Kidney (tissue), 14 donors: Measurements from ENCODE around the gene SRBD1. TPM values are rescaled to one million over a fixed set of nuclear protein-coding genes. Genes with fewer than 3 reads are reported as not detected.

Source experiments
- DNase-seq, 5 donors: peaks; one replicate each; pipeline ENCODE4 v3.0.0-alpha.2; 2013 to 2020
- FAIRE-seq: peaks from 2 replicates; lab custom pipeline; 2012; peaks lifted over from hg19 to GRCh38; lab: Jason Lieb, UNC
- H3K27ac ChIP-seq, 2 donors: one replicate each; pipeline ENCODE4 v1.7.0; 2013; ENCODE audit warnings: low read depth in 2 of 2, low read length in 2 of 2, inconsistent platforms in 1 of 2
- H3K27me3 ChIP-seq: one replicate; pipeline ENCODE4 v1.7.1; 2013; ENCODE audit warnings: low read length, inconsistent platforms; ENCODE audit not compliant: control insufficient read depth, insufficient read depth
- H3K36me3 ChIP-seq, 3 donors: one replicate each; pipeline versions ENCODE4 v1.7.0 to v1.7.1; 2013; ENCODE audit warnings: low read length in 3 of 3, control low read depth in 1 of 3, inconsistent platforms in 1 of 3; ENCODE audit not compliant: insufficient read depth in 3 of 3, control insufficient read depth in 2 of 3
- H3K4me1 ChIP-seq, 3 donors: one replicate each; pipeline versions ENCODE4 v1.7.0 to v1.7.1; 2013; ENCODE audit warnings: low read length in 3 of 3, inconsistent platforms in 1 of 3, low read depth in 1 of 3; ENCODE audit not compliant: control insufficient read depth in 2 of 3, insufficient read depth in 2 of 3
- H3K4me3 ChIP-seq, 3 donors: one replicate each; pipeline versions ENCODE4 v1.7.0 to v1.8.1; 2013; ENCODE audit warnings: low read length in 3 of 3, control low read depth in 1 of 3, inconsistent platforms in 1 of 3
- H3K9ac ChIP-seq, 3 donors: one replicate each; pipeline versions ENCODE4 v1.7.0 to v1.7.1; 2013; ENCODE audit warnings: low read length in 3 of 3, control low read depth in 1 of 3, inconsistent platforms in 1 of 3
- H3K9me3 ChIP-seq, 3 donors: one replicate each; pipeline versions ENCODE4 v1.7.0 to v1.7.1; 2013; ENCODE audit warnings: low read length in 3 of 3, control low read depth in 1 of 3, inconsistent platforms in 1 of 3; ENCODE audit not compliant: control insufficient read depth in 2 of 3, insufficient read depth in 1 of 3
- CTCF ChIP-seq: IDR thresholded peaks from 3 replicates; pipeline ENCODE4 v1.5.1; 2012; ENCODE audit warnings: mild to moderate bottlenecking, moderate library complexity, borderline replicate concordance; ENCODE audit not compliant: insufficient read depth; ENCODE audit errors: extremely low read depth
- intact Hi-C: fragments of 100-400 bp; cut with DNase I; formaldehyde crosslinking; loops from one replicate; pipeline ENCODE4 v1.11.1; 2022
- polyA plus RNA-seq: library from polyadenylated mRNA; stranded (reverse); fragments of 350-450 nt; fragmentation: Illumina TruSeq; extraction: RNeasy Lipid Tissue Mini Kit (QIAGEN cat#74804); gene quantifications from one replicate; pipeline ENCODE4 v1.2.3, GENCODE V29; 2014; ENCODE audit warnings: low read depth, low replicate concordance; ENCODE audit not compliant: insufficient read depth
- total RNA-seq: library from RNA; stranded (reverse); fragmentation: NEBNext Ultra II Directional; extraction: Animal tissue kit (Norgen Biotek cat#: 25700); gene quantifications from one replicate; pipeline ENCODE4 v1.2.1, GENCODE V29; 2021
- donor health status: control.
- donor health status: control.
- donor health status: control.
- donor health status: control.
- donor health status: control.
- donor health status: DM: yes; HTN: yes; CAD: no.
- donor health status: Normal renal cell carcinoma (clear cell type).

Gene SRBD1
- total and polyA plus RNA-seq, 2 donors from 2014 or later = 5.4 to 19.5 TPM

- Histone ChIP-seq H3K27me3 (no peaks in the 10 kb centered on the region), H3K27ac (no peak overlapping the region), H3K36me3 (no peaks in the 10 kb centered on the region), H3K9me3 (no peaks in the 10 kb centered on the region), H3K9ac (peak overlapping the region in 1 of 3 donors; percentile 15), H3K4me1 (peaks cover 4 to 27% (median 5%) of the 10 kb centered on the region in 3 donors), H3K4me3 (peak overlapping the region; percentile 35 to 83 (median 70))
- intact Hi-C loops = no loop called here
- TF ChIP-seq CTCF = no peak
- FAIRE-seq = no peak
- DNase-seq = peak in 2 of 5 donors; percentile 41 to 46
Measured at GRCh38 chr2:45653122-45653913, 42.3 kb upstream of the SRBD1 start.

DNA sequence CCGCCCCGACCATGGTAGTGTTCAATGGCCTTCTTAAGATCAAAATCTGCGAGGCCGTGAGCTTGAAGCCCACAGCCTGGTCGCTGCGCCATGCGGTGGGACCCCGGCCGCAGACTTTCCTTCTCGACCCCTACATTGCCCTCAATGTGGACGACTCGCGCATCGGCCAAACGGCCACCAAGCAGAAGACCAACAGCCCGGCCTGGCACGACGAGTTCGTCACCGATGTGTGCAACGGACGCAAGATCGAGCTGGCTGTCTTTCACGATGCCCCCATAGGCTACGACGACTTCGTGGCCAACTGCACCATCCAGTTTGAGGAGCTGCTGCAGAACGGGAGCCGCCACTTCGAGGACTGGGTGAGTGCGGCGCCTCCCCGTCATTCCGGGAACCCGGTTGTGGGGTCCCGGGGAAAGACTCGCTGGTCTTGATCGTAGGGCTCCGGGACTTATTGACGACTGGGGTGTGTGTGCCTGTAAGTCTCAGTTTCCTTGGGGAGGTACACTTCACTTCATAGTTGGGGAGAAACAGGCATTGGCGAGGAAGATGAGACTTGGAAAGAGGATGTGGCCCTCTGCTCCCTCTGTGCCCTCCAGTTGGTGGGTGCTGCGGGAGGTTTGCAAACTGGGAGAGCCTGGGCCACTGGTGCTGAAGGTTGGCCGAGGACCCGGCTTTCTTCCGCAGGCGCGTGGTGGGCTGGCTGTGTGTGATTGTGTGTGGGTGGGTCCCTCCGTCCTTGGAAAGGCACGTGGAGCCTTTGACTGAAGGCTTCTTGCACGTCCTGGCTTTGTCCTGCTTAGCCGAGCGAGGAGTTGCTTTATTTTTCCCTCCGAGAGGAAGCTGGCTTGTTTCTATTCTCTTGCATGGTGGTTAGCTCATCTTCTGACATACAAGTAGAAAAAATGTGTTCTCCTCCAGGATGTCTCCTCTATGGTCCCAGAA, 41.3 kb upstream of the SRBD1 start:
- Histone ChIP-seq H3K9me3 (no peaks in the 10 kb centered on the region), H3K27me3 (no peaks in the 10 kb centered on the region), H3K36me3 (no peaks in the 10 kb centered on the region), H3K9ac (peak overlapping the region; percentile 20 to 68 (median 65)), H3K4me1 (peaks cover 7 to 32% (median 13%) of the 10 kb centered on the region in 3 donors), H3K4me3 (peak overlapping the region; percentile 35 to 83 (median 70)), H3K27ac (peak overlapping the region; percentile 86 to 99)
- no peak for TF ChIP-seq CTCF
- FAIRE-seq (no peak), DNase-seq (peak; percentile 67 to 83 (median 77))
- intact Hi-C loops = no loop called here

DNA sequence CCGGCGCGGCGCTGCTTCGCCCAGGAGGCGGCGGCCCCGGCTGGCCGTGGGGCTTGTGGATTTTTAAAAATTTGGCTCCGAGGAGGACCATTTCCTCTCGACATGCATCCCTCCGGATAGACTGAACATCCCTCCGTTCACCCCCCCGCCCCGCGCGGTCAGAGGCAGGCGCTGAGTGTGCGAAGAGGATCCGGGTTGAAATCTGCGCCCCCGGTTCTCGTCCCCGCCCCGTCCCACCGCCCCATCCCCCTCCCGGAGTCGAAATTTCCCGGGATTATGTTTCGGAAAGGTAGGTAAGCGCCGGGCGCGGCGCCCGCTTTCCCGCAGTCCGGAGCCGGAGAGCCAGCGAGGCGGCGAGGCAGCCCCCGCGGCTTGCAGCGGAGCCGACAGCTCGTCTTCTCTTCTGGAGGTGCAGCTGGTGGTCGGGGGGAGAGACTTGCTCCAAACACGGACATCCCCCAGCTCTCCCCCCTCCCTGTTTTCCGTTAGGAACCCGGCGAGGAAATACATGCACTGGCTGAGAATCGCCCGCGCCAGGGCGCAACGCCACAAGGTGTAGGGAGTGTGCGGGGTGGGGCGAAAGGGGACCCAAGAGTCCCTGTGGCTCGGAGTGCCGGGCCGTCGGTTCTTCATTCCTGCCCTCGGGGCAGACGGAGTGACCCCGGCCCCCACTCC, 40.5 kb upstream of the SRBD1 start, which contains the start of gene PRKCE:
PRKCE (plus strand) TSS at position 261 of the 675 bp plus-strand sequence.
- peaks cover 7 to 32% (median 18%) of the 10 kb centered on the region in 3 donors for H3K4me1 ChIP-seq
- peak; percentile 63 to 92 (median 76) for DNase-seq
- TF ChIP-seq CTCF = no peak

More for the DNA sequence above, 40.5 kb upstream of the SRBD1 start, which contains the start of gene PRKCE:
- no peaks in the 10 kb centered on the region for H3K27me3 ChIP-seq
- H3K9ac ChIP-seq = peak within 1 kb of the TSS; percentile 40 to 89 (median 85)
- no peaks in the 10 kb centered on the region for H3K9me3 ChIP-seq
- peak within 1 kb of the TSS; percentile 97 to 99 for H3K27ac ChIP-seq
- intact Hi-C loops = no loop called here
- no peak for FAIRE-seq
- peak within 1 kb of the TSS; percentile 67 to 95 (median 86) for H3K4me3 ChIP-seq
- no peaks in the 10 kb centered on the region for H3K36me3 ChIP-seq
